Medulla oblongata (tissue), 1 donor: ENCODE data around the gene GFOD2.

Experiments
- DNase-seq: peaks from one replicate; pipeline ENCODE4 v3.0.0-alpha.2; 2015; ENCODE audit errors: extremely low spot score

Gene GFOD2

GRCh38 chr16:67641779-67642708, 77.1 kb downstream of the GFOD2 start:
- peak; percentile 87 for DNase-seq

GRCh38 chr16:67637625-67638024, 81.5 kb downstream of the GFOD2 start:
- DNase-seq: no peak

DNA sequence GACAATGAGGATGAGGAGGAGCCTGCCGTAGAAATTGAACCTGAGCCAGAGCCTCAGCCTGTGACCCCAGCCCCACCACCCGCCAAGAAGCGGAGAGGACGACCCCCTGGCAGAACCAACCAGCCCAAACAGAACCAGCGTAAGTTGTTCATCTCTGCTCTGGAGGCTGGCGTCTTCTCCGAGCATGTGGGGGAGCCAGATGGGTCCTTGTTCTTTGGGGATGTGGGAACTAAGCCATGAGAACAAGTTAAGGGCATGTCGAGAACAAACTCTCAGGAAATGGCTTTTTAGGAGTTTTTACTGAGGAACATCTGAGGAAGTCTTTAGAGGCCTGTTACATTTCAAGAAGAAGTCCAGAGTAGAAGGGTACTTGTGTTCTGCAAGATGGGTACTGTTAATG, 82.4 kb downstream of the GFOD2 start:
- no peak for DNase-seq

- DNase-seq: peak; percentile 11
Observed at GRCh38 chr16:67632415-67633172, 86.5 kb downstream of the GFOD2 start.

- no peak for DNase-seq
Observed at GRCh38 chr16:67628216-67628615, 90.9 kb downstream of the GFOD2 start.
